HK-2 (cell line): ENCODE data around the gene CC2D2A.
"Not testable (repeated sequence)": the region's sequence is repeated elsewhere in the genome, so short reads cannot be mapped to it uniquely, and the experiment has no call there.

Experiments
- DNase-seq: peaks from one replicate; pipeline ENCODE4 v3.0.0-alpha.2; 2018; ENCODE audit not compliant: unreplicated experiment

CC2D2A gene

GRCh38 chr4:15516494-15516893 lies 46.8 kb downstream of the CC2D2A start:
- no peak for DNase-seq

- not testable (repeated sequence) for DNase-seq
Observed at GRCh38 chr4:15517681-15518080, 48.0 kb downstream of the CC2D2A start.

DNA sequence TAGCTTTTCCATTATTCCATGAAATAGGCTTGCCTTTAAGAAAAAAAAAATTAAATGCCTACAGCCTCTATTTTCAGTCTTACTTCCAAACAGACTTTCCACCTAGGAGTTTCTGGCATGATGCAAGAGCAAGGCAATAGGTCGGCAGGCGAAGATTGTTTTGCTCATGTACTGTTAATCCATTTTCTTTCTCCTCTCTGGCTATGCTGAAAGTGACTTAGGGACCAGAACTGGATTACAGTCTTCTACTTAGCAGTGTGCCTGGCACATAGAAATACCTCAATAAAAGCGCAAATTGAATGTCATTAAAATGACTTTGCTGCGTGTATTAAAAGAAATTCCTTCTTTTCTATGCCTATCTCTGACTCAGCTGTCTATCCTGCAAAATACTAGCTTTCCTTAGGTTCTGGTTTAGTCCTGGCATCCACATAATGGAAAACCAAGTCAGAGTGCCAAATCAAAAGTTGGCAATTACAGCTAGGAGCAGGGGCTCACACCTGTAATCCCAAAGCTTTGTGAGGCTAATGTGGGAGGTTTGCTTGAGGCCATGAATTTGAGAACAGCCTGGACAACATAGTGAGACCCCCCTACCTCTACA lies 51.9 kb downstream of the CC2D2A start:
- DNase-seq = no peak

GRCh38 chr4:15525080-15525479 lies 55.4 kb downstream of the CC2D2A start:
- no peak for DNase-seq

GRCh38 chr4:15526924-15527592 lies 57.4 kb downstream of the CC2D2A start:
- no peak for DNase-seq

DNA sequence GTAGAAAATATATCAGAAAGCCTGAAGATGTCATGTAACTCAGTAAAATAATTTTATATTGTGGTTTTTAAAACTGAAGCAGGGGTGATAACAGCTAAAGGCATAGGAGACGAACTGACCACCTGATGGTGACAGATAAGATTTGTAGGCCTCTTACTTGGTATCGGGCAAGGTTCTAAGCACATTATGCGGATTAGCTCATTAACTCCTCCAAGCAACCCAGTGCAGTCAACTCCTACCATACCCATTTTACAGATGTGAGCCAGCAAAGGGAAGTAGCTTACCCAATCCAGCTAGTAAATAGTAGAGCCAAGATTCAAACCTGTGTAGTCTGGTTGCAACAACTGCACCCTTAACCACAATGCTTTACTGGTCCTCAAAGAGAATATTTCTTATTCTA lies 62.1 kb downstream of the CC2D2A start:
- DNase-seq = no peak

DNA sequence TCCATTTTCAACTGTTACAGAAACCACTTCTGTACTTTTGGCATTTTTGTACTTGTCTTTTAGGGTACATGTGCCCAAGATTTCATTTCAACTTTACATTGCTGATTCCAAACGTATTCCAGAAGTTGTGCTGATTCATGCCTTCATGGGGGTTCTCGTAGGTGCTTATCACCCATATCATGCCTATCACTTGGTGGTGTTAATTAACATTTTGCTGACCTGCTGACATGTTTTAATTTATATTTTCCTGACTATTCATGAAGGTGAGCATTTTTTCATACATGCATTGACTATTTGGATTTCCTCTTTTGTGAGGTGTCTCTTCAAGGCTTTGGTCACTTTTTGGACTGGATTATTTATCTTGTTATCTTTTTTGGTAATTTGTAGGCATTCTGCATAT lies 64.1 kb downstream of the CC2D2A start:
- DNase-seq = no peak

- DNase-seq = no peak
Observed at GRCh38 chr4:15535599-15535998, 65.9 kb downstream of the CC2D2A start.

DNA sequence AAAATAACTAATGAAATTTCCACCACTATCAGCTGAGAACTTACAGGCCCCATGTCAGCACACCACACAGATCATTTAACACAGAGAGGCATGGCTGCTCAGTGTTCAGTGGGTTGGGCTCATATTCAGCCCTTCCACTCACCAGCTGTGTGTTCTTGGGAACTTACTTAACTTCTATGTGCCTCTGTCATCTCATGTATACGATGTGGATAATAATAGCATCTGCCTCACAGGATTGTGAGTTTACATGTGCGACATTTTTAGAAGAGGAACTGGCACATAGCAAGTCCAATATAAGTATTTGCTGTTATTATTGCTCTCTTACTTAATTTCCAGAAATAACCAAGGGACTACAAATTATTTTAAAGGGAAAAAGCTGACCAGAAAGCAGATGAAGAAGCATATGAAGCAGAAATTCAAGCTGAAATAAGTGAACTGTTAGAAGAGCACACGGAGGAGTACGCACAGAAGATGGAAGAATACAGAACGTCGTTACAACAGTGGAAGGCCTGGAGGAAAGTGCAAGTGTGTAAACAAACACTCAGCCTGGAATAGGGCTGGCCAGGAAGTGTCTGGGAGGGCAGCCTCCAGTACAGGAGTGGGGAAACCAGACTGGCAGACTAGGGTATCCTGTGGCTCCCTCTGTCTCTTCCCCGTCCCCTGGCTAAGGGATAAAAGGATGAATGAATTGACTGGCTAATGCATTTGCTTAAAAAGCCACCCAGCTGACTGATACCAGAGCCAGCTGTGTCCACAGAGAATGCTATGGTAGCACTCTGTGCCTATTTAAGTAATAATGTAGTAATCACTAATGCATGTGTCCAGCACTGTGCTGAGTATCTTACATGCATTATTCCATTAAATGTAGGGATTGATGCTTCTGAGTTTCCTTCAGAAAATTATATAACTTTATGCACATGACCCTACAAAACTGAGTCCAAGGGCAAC lies 67.1 kb downstream of the CC2D2A start:
- DNase-seq = no peak

DNA sequence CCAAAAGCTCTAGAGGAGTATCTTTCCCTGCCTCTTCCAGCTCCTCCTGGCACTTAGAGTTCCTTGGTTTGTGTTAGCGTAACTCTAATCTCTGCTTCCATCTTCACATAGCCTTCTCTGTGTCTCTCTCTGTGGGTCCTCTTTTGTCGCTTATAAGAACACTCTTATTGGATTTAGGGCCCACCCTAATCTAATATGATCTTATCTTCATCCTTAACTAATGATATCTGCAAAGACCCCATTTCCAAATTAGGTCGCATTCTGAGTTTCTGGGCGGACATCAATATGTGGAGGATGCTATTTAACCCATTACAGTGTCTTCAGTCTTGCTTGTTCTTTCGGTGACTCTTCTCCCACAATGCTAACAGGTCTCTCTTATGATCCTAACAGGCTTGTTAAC lies 72.3 kb downstream of the CC2D2A start:
- no peak for DNase-seq

- DNase-seq = no peak
Observed at GRCh38 chr4:15542760-15543159, 73.1 kb downstream of the CC2D2A start.

- no peak for DNase-seq
Observed at GRCh38 chr4:15543537-15544247, 74.0 kb downstream of the CC2D2A start.

DNA sequence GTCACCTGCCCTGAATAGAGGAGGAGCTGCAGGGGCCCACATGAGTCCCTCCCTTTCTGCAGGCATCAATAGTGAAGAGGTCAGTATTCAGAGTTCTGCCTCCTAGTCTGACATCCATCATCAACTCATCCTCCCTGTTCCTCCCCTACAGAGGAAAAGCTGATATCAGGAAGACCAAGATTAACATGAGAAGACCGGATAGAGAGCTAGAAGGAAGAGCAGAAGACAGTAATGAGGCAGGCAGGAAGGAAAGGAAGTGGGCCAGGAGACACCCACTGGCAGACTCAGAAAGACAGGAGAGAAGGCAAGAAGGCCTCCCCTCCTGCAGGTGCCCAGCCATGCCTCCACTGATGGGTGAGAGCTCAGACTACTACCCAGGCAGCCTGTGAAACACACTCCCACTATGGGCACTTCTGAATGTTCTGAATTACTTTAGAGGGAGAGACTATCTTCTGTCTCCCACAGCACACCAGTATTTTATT lies 74.6 kb downstream of the CC2D2A start:
- DNase-seq = no peak

DNA sequence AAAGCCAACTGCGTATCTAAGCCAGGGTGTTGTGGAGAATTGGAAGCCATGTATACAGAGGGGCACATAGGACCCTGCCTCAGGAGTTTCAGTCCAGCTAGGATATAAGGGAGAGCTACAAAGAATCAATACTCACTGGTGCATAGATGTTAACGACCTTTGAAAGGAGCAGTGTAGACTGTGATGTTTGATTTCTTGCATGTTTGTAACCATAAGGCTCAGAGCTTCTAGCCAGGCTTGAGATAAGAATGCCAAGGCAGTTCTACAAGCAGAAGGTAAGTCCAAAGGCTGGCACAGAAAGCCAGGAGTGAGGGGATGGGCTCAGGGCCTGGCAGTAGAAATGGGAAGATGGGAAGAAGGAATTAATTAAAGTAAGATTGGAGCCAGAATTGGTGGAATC lies 75.7 kb downstream of the CC2D2A start:
- DNase-seq = no peak

GRCh38 chr4:15547392-15547791 lies 77.7 kb downstream of the CC2D2A start:
- no peak for DNase-seq

DNA sequence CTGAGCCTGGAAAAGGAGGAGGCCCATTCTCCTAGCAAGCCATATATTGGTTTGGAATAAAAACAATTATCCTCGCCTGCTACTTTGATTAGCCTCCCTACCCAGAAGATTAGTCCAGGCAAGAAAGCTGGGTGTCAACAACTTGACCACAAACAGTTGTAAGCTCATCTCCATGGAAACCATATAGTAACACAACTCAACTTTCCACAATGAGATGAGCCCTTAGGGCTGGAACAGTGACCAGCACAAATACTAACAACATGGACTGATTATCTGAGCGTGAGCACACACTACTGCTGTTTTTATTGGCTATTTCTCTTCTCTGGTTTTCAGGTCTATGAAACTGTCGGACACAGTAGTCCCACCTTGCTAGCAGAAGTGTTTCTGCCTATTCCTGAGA lies 80.8 kb downstream of the CC2D2A start:
- no peak for DNase-seq

GRCh38 chr4:15551740-15552446 lies 82.2 kb downstream of the CC2D2A start:
- DNase-seq = no peak

DNA sequence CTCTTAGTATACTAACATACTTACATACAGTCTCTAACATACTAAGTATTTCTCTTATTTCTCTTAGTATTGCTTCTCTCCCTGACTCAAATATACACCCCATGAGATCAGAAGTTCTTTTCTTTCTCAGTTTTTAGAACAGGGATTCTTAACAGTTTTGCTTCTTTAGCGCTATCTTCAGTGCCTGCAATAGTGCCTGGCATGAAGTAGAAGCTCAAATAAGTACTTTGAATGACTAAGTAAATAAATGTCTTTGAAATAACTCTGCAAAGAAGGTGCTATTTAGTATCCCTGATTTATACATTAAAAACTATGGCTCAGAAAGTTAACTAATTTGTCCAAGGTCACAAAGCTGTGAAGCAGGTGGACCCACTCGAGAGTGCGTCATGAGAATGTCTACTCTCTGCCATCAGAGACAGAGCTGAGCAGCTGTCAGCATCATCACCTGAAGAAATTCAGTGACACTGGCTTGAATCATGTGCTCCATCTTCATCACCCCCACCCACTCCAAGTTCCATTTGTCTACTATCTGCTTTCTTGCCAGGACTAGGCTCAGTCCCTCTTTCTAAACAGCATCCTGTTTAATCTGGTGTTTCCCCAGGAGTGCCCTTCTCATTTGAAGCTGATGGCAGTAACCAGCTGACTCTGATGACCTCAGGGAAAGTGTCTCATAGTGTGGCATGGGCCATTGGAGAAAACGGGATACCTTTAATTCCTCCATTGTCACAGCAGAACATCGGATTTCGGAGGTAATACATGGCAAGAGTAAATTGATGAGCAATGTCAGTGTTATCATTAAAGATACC lies 83.1 kb downstream of the CC2D2A start:
- no peak for DNase-seq

GRCh38 chr4:15556511-15557092 lies 86.9 kb downstream of the CC2D2A start:
- DNase-seq = no peak
